Ascending aorta (tissue), 2 donors: ENCODE results near the gene DNAH11. TPM values are rescaled to one million over a fixed set of nuclear protein-coding genes. Genes with fewer than 3 reads are reported as not detected.

Source experiments
- DNase-seq, 2 donors: peaks; one replicate each; pipeline ENCODE4 v3.0.0-alpha.2; 2019; ENCODE audit warnings: low spot score in 2 of 2
- H3K27ac ChIP-seq, 2 donors: fragments of 200-600 bp; sonication (generic); one replicate each; pipeline ENCODE4 v1.5.1; 2016 to 2017; ENCODE audit warnings: mild to moderate bottlenecking in 1 of 2
- H3K27me3 ChIP-seq: fragments of 200-600 bp; sonication (generic); one replicate; pipeline ENCODE4 v1.5.1; 2017
- H3K36me3 ChIP-seq, 2 donors: fragments of 200-600 bp; sonication (generic); one replicate each; pipeline ENCODE4 v1.5.1; 2016
- H3K4me1 ChIP-seq, 2 donors: fragments of 200-600 bp; sonication (generic); one replicate each; pipeline ENCODE4 v1.5.1; 2016 to 2017; ENCODE audit warnings: mild to moderate bottlenecking in 1 of 2
- H3K4me3 ChIP-seq, 2 donors: fragments of 200-600 bp; sonication (generic); one replicate each; pipeline ENCODE4 v1.5.1; 2016 to 2017; ENCODE audit warnings: mild to moderate bottlenecking in 1 of 2
- H3K9me3 ChIP-seq, 2 donors: fragments of 200-600 bp; sonication (generic); one replicate each; pipeline ENCODE4 v1.5.1; 2016
- CTCF ChIP-seq, 3 experiments: fragments of 200-600 bp in 2 of 3; fragments of 450-650 bp in 1 of 3; sonication (generic) in 2 of 3; IDR thresholded peaks; one replicate each; pipeline ENCODE4 v1.5.1; 2016 to 2019; ENCODE audit warnings: antibody characterized with exemption in 3 of 3, mild to moderate bottlenecking in 1 of 3, moderate library complexity in 1 of 3
- intact Hi-C: fragments of 100-400 bp; cut with DNase I; formaldehyde crosslinking; loops from one replicate; pipeline ENCODE4 v1.15.1; 2023
- total RNA-seq: library from RNA; depleted of rRNA; stranded (reverse); fragments of >200 nt; gene quantifications from one replicate; pipeline ENCODE4 v1.1.0, GENCODE V29; 2016

DNAH11 gene
- total RNA-seq, 1 donor from 2014 or later: 0.75 TPM

GRCh38 chr7:21616796-21617436, 74.1 kb downstream of the DNAH11 start:
- DNase-seq: no peak
- no peak overlapping the region for H3K27ac ChIP-seq
- no peak for TF ChIP-seq CTCF (IDR thresholded peaks at IDR 0.05)
- no peaks in the 10 kb centered on the region for H3K9me3 ChIP-seq
- H3K4me3 ChIP-seq: no peak overlapping the region
- intact Hi-C loops: loop anchor here (5.0 kb wide), 1 partner anchor 35 kb away; no protein-coding TSS in a partner anchor
- H3K36me3 ChIP-seq: no peaks in the 10 kb centered on the region
- H3K27me3 ChIP-seq: no peaks in the 10 kb centered on the region
- no peaks in the 10 kb centered on the region for H3K4me1 ChIP-seq

GRCh38 chr7:21617513-21617912, 74.7 kb downstream of the DNAH11 start:
- Histone ChIP-seq H3K27me3 (no peaks in the 10 kb centered on the region), H3K4me3 (no peak overlapping the region), H3K4me1 (no peaks in the 10 kb centered on the region), H3K36me3 (no peaks in the 10 kb centered on the region), H3K27ac (peak overlapping the region in 1 of 2 donors; percentile 32), H3K9me3 (no peaks in the 10 kb centered on the region)
- no peak for DNase-seq
- no peak for TF ChIP-seq CTCF (IDR thresholded peaks at IDR 0.05)
- intact Hi-C loops: loop anchor here (5.0 kb wide), 1 partner anchor 35 kb away; no protein-coding TSS in a partner anchor

DNA sequence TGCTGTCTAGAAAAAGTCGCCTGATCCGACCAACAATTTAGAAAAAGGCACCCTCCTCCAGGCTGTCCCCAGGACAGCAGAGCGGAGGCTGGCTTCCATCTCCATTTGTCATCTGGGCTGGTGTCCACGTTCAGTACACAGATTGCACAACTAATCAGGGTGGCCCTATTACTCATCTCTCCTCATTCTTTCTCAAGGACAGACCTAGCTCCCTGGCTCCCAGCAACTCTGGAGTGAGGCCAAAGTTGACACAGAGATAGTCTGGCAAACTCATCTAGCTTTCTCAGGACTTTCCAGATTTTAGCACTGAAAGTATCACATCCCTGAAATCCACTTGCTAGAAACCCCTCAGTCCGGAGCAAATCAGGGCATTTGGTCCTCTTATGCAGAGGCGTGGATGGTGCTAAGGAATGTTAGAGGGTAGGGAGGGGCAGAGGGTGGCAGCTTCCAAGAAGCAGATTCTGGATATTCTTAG, 75.1 kb downstream of the DNAH11 start:
- Histone ChIP-seq H3K4me3 (no peak overlapping the region), H3K27ac (no peak overlapping the region), H3K4me1 (no peaks in the 10 kb centered on the region), H3K9me3 (no peaks in the 10 kb centered on the region), H3K27me3 (no peaks in the 10 kb centered on the region), H3K36me3 (no peaks in the 10 kb centered on the region)
- intact Hi-C loops: loop anchor here (5.0 kb wide), 1 partner anchor 36 kb away; no protein-coding TSS in a partner anchor
- TF ChIP-seq CTCF (IDR thresholded peaks at IDR 0.05): no peak
- DNase-seq: peak in 1 of 2 donors; percentile 77

DNA sequence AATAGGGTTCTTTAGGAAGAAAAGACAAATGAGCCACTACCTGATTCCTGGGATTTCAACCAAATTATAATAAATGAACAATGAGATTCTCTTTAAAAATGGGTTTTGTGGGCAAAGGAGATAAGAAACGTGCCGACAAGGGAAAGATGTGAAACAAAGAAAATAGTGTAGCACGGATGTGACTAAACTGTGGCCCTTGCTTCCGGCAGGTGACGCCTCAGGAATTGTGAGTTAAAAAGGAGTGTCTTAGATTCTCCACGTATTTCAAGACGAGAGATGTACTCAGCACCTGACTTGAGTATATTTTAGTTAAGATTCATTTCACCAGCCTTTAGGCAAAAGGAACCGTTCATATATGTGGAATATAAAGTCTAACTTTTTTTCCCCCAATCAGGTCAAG, 75.9 kb downstream of the DNAH11 start:
- Histone ChIP-seq H3K36me3 (no peaks in the 10 kb centered on the region), H3K4me1 (no peaks in the 10 kb centered on the region), H3K4me3 (no peak overlapping the region), H3K27me3 (no peaks in the 10 kb centered on the region), H3K27ac (no peak overlapping the region), H3K9me3 (no peaks in the 10 kb centered on the region)
- intact Hi-C loops: loop anchor here (5.0 kb wide), 1 partner anchor 36 kb away; no protein-coding TSS in a partner anchor
- no peak for TF ChIP-seq CTCF (IDR thresholded peaks at IDR 0.05)
- no peak for DNase-seq

GRCh38 chr7:21620054-21620453, 77.2 kb downstream of the DNAH11 start:
- no peaks in the 10 kb centered on the region for H3K27me3 ChIP-seq
- no peak for DNase-seq
- H3K27ac ChIP-seq: no peak overlapping the region
- no peaks in the 10 kb centered on the region for H3K9me3 ChIP-seq
- no peaks in the 10 kb centered on the region for H3K4me1 ChIP-seq
- H3K4me3 ChIP-seq: no peak overlapping the region
- H3K36me3 ChIP-seq: no peaks in the 10 kb centered on the region
- TF ChIP-seq CTCF (IDR thresholded peaks at IDR 0.05): no peak
- intact Hi-C loops: no loop called here
